GM21515 (cell line): ENCODE results near the gene MMP20.
A peak's percentile ranks its signal among the peaks of the same experiment; 100 is the strongest.

Experiments used
- ATAC-seq: cut with Tn5 transposase; IDR thresholded peaks from one replicate; pipeline ENCODE4 v1.9.1; 2021; ENCODE audit not compliant: unreplicated experiment

MMP20 gene

DNA sequence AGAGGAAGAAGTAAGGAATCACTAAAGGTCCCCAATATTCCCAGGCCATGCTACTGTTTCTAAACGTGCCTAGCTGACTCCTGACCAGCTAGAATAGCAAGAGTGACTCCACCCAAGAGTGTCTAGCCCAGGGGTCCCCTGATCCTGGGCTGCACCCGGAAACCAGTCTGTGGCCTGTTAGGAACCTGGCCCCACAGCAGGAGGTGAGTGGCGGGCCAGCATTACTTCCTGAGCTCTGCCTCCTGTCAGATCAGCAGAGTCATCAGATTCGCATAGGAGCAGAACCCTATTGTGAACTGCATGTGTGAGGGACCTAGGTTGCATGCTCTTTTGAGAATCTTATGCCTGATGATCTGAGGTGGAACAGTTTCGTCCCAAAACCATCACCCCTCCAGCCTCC lies 2.0 kb downstream of the MMP20 start:
- no peak for ATAC-seq

DNA sequence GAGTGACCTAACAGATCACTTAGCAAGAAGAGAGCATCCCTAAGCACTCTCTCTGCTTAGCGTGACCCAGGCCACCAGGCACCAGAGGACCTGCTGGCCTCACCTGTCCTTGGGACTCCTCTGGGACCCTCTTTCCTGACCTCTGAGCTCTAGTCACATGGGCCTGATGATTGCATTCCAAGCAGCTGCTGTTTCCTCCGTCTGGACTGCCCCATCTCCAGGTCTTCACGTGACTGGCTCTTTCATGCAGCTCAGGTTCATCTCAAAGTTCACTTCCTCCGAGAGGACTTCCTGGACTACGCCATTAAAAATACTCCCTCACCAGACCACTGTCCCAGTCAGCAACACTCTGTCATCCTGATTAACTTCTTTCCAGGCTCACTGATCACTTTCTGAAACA lies 2.9 kb downstream of the MMP20 start:
- no peak for ATAC-seq

DNA sequence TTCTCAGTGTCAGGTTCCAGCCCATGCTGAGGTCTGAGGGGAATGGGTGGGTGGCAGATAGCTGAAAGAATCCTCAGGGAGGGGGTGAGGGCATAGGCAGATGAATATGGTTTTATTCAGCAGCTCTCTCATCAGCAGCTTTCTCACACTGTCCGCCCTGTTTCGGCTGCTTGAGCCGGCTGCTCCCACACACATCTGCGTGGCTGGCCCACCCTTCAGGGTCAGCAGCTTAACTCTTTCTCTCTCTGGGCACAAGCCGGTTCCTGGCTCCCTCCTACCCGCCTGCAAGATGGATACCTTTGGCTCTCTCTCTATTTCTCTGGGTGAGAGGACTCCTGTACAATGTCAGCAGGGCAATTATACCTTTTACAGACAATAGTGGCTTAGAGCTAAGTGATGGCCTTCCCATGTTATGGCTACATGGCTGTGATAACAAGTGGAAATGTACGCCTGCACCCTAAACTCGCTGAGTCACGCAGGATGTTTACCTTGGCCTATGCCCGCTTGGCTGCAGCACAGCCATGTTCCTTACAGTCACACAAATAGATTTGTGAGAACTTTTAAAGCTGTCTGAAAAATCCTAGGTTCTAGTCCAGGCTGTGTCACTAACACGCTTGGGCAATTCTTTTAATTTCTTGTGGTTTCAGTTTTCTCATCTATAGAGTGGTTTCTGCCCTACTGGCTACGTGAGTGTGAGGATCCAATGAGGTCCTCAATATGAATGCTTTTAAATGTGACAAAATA lies 4.1 kb downstream of the MMP20 start:
- no peak for ATAC-seq

DNA sequence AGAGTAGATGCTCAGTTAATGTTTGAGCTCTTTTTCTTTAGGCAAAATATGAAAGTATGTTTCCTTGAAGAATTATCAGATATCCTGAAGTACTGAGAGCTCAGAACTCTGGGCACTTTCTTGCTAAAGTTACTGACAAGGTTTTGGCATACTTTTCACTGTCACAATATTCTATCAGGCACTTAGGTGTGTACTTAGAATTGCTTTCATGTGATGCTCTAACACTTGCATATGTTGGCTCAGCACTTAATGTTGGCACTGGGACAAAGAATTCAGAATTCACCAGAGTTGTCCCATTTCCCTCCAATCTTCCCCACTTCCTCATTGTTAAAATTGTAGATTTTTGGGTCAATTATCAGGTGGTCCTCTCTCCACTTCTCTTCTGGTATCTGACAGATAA lies 5.0 kb downstream of the MMP20 start:
- no peak for ATAC-seq

DNA sequence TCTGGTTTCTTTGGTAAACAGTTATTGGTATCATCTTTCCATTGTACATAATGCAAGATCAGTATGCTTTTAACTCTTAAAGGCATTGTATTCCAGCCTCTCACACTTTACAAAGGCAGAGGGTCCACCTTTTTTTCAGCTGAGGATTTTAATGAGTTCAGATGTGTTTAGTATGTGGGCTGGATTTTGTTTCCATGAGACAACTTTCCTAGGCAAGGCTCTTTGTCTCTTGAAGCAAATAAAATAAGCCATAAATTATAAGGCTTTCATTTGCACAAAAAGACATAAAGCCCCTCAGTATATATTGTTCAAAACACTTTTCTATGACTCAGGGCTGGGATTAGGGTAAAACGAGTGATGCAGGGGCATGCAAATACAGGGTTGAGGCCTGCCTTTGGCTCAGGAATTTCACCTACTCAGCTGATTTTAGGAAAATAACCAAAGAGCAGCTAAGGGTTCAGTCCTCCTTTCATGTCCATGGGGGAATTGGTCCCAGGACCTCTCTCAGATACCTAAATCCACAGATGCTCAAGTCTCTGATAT lies 7.6 kb downstream of the MMP20 start:
- no peak for ATAC-seq

DNA sequence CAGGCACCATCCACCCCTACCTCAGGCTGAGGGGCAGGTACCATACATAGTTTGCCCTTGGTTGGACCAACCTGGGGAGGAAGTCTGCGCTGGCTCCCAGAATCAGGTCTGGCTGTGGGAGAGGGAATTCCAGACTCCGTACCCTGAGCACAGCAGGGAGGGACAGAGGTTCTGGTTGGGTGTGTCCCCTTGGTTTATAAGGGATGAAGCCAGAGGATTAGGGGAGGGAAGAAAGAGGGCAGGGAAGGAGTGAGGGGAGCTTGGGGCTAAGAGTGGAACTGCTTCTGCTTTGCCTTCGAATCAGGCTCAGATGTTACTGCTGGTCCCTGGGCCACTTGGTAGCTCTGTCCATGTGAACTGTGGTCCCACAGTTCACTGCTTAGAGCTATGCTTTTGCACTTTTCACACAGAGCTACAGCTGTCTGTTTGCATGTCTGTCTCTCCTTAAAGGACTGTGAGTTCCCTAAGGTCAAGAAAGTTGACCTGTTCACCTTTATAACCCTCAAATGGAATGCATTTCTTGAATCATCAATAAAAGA lies 9.2 kb downstream of the MMP20 start:
- no peak for ATAC-seq

DNA sequence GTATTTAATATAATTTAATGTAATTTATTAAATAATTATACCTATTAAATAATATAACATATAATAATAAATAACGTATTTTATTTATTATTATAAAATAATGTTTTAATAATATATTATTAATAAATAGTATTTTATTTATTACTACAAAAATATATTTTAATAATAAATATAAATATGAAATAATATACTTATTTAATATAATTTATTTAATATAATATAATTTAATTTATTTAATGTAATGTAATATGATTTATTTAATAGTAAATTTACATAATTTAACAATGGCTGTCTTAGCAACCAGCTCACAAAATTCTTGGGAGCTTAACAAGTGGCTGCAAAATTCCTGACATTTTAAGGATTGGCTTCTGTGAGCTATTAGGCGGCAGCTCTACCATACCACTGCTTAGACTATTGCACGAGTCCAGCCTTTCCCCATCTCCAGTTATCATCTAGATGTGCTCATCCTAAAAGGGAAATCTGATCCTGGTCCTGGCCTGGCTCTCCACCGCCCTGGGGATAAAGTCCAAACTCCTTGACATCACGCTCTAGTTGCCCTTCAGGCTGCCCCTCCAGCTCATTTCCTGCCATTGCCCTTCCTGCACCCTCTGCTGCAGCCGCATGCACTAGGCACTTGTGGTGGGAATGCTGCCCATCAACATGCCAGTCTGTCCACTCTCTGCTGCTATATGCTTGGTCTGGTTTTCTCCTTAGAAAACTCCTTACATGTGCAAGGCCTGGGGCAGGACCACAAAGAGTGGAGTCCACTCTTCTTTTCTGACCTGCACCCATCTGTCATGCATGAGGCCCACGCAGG lies 9.8 kb downstream of the MMP20 start:
- no peak for ATAC-seq

DNA sequence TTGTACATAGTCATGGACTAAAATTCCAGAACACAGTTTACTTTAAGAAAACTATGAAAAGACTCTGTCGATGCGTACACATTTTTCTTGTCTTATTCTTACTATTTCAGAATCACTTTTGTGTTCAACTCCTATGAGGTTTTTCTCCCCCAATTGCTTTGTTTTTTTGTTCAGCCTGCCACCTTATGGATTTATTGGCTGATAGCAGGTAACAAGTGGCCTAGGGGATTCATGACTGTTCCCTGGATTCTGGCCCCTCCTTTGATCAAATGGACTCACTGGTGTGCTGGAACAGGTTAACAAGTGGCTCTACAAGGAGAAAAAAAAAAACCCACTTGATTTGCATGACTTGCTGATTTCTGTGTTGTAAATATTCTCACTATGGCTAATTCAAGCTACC lies 10.6 kb downstream of the MMP20 start:
- no peak for ATAC-seq

DNA sequence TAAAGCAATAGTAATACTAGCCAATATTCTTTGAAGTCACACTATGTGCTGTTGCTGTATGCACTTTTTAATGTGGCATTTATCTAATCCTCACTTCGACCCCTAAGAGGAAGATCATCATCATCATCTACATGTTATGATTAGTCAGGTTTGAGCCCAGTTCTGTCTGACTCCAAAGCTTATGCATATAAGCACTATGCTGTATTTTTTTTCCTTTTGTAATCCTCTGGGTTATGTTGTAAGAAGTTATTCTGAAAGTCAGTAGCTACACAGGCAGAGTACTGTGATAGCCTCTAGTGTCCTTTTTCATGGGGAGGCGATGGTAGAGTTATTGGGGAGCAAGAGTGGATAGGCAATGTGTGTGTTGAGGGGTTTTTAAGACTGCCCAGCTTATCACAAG lies 11.1 kb downstream of the MMP20 start:
- ATAC-seq = no peak

DNA sequence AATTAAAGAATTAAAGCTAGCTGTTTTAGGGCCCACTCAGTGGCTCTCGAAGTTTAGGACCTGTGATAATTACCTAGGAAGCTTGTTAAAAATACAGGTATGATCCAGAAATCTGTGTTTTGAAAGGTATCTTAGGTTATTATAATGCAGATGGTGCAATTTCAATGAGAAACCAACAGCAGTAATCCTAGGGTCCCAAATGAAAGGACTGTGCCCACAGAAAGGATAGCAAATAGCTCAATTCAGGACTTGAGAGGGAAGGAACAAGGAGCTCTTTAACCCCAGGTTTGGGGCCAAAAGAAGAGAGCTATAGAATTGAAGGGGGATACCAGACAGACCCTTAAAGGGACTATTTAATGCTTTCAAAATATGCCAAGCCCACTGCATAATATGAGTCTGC lies 11.7 kb downstream of the MMP20 start:
- ATAC-seq = no peak

DNA sequence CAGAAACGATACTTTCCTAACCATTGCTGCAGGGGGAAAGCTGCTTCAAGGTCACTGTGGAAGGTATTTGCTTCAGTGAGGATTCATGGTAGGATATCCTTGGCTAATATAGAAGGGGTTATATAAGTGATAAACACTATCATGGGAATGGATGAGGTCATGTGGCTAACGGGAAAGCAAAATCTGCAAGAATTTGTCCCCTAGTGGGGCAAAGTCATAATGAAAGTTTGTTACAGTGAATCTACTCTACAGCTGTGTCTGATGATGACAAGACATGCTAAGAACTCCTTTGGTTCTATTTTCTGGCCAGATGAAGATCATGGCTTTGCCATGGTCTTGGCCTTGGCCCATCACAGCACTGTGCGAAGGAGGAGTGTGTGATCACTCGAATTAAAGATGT lies 13.8 kb downstream of the MMP20 start:
- peak; percentile 36 for ATAC-seq

DNA sequence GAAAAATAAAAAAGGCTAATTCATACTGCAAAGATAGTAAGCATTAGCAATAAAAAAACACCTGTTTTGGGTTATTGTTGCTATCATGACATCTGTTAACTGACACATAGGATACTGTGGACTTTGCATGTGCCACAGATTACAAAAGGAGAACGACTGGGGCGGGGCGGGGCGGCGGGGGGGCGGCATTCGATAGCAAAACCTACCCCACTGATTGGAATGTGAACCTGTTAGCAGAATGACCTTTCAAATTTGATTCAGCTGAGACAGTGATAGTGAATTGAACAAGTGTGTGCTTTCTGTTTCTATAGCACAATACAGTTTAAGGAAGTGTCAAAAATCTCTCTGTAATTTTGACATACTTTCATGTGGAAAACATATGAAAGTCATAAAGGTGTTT lies 14.9 kb downstream of the MMP20 start:
- no peak for ATAC-seq

DNA sequence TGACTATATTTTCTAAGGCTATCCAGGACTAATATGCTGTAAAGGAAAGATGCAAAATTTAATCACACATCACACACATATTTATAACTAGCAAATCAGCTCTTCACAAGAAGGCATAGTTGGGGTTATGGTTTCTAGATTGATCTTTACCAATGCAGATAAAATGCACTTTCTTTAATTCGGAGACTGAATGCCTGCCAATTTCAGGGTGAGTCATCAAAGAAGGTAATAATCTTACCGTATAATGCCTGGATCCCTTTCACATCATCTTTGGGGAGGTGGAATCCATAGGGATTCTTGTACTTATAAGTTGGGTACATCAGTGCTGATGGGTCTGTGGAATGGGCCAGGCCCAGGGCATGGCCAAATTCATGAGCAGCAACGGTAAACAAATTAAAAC lies 16.4 kb downstream of the MMP20 start:
- no peak for ATAC-seq

DNA sequence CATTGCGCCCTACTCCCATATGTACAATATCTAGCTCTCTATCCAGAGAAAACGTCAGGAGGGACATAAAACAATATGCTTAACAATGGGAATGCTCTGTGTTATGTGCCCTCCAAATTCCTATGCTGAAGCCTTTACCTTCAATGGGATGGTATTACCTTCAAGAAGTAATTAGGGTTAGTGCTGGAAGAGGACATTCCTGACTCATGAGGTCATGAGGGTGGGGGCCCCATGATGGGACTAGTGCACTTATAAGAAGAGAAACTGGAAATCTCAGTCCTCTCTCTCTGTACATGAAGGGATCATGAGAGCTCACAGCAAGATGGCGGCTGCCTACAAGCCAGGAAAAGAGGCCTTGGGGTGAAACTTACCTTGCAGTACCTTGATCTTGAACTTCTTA lies 20.3 kb downstream of the MMP20 start:
- ATAC-seq = no peak

DNA sequence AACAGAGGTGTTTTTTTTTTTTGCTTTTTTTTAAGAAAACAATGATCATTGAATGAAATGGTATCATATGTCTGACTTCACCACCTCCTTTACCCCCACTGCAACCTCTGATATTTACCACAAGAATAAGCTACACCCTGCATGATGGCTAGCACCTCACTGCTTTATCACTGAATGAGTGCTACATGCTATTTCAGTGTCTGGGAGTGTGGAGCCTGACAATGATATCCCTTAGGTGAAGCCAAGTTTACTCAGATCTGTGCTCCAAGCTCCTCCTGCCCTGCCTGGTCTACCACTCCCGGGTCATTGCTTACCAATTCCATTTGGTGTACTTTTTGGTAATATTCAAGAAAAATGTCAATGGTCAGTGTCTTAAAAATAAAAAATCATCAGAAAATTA lies 21.1 kb downstream of the MMP20 start:
- no peak for ATAC-seq

DNA sequence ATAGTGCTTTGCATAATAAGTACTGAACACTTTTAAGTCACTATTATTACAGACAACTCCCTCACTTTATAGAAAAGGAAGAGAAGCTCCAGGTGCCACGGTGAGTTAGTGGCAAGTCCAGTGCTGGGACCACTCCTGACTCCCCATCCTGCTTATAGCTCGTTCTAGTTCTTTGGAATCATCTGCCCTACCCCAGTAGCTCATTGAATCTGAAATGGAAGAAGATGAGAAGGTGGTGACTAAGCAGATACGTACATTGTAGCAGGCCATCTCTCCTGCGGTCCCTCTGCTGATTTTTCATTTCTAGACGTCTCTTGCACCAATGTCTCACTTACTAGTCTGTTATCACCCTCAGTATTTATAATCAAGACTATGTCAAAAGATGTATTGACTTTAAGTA lies 21.6 kb downstream of the MMP20 start:
- ATAC-seq = no peak

DNA sequence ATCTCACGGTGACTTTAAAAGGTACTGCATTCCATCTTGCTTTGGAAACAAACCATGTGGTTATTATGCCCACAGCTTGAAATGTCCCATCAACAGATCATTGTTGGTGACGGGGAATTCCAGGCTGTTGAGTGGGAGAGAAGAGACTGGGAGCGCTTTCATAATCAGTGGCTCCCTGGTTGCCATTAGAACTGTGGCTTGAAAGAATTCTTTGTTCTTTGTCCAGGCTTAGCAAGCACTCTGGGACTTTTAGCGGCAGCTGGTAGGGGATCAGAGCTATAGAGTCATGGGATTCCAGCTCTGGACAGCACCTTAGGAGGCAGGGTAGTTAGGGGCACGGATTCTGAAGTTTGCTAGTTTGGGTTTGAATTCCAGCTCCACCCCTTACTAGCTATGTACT lies 22.0 kb downstream of the MMP20 start:
- ATAC-seq = no peak

DNA sequence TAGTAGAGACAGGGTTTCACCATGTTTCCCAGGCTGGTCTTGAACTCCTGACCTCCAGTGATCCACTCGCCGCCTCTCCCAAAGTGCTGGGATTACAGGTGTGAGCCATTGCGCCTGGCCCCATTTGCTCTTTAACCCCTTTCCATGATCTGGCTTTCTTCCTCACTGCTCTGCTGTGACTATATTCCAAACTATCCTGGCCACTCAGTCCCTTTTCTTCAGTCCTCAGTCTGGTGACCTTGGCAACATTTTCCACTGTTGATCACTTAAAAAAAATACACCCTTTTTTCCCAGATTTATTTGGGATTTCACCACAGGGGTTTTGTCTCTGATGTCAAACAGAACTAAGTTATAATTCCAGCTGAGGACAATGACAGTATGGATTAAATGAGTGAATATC lies 24.5 kb downstream of the MMP20 start:
- no peak for ATAC-seq

DNA sequence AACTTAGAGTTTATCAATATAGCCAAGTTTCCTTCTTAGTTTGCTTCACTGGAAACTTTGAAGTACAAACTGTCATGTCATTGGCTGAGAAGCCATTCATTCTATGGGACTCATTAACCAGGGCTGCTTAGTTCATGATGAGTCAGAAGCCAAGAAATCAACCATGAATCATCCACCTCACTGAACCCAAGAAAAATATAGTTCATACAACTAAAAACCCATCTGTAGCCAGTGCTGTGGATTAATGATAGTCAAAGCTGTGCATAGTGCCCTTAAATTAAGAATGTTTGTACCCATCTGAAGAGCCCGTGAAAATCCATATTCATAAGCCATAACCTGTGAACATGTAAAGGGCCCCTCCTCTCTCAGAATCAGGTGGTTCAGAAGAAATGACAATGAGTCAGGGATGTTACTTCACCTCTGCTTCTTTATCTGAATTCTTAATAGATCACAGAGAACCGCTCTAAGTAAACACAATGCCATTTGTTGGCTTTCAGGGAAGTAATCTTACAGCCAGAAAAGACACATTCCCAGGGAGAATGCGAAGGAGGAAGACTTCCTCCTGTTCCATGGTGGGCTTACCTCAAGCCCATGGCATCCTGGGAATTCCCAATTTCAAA lies 25.4 kb downstream of the MMP20 start:
- peak; percentile 81 for ATAC-seq

DNA sequence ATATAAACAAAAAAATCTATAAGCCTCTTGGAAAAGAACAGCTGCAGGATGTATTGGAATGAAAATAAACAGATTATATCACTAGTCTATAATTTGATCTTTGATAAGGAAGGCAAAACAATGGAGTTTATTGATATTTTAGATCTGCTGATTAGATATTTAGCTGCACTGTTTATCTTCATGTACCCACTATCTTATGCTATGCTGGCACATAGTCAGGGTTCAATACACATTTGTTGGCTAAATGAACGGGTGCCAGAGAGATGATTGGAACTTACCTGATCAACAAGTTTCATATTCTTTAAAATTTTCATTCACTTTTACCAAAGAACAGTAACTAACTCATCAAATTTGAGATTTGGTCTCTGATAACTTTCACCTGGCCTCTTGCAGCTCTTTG lies 26.9 kb downstream of the MMP20 start:
- ATAC-seq = no peak

DNA sequence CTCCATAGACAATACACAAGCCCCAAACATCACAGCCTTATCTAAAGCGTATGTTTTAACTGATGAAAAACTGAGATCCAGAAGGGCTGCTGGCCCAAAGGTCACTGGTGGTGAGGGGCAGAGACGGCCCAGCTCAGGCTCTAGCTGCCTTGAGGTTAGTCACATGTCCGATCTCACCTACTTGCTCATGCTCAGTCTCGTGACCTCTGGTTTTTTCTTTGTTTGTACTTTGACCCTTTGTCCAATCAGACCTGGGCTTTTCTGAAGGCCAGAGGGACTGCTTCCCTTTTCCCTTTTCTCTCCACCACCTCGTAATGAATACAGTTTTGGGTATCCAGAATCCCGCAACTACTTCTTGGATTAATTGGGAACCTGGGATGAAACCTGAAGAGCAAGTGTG lies 28.6 kb downstream of the MMP20 start:
- ATAC-seq = no peak
